Peyer's patch (tissue), 4 donors: Measurements from ENCODE around the gene UTS2R. TPM values are rescaled to one million over a fixed set of nuclear protein-coding genes. Genes with fewer than 3 reads are reported as not detected.
A peak's percentile ranks its signal among the peaks of the same experiment; 100 is the strongest.

Experiments used
- DNase-seq, 3 donors: peaks; one replicate each; pipeline ENCODE4 v3.0.0-alpha.2; 2017 to 2019
- H3K27ac ChIP-seq, 4 donors: fragments of 200-600 bp; sonication (generic); one replicate each; pipeline ENCODE4 v1.5.1; 2016 to 2019
- H3K27me3 ChIP-seq, 2 donors: fragments of 200-600 bp; sonication (generic); one replicate each; pipeline ENCODE4 v1.5.1; 2019
- H3K36me3 ChIP-seq, 3 donors: fragments of 200-600 bp; sonication (generic); one replicate each; pipeline ENCODE4 v1.5.1; 2016 to 2019
- H3K4me1 ChIP-seq, 4 donors: fragments of 200-600 bp; sonication (generic); one replicate each; pipeline ENCODE4 v1.5.1; 2016 to 2019
- H3K4me3 ChIP-seq, 4 donors: fragments of 200-600 bp; sonication (generic); 1 replicate in 3 of 4; 2 replicates in 1 of 4; pipeline ENCODE4 v1.5.1; 2016 to 2019; ENCODE audit warnings: mild to moderate bottlenecking in 1 of 4
- H3K9me3 ChIP-seq, 4 donors: fragments of 200-600 bp; sonication (generic); one replicate each; pipeline ENCODE4 v1.5.1; 2016 to 2019; ENCODE audit warnings: mild to moderate bottlenecking in 1 of 4
- POLR2A ChIP-seq, 2 donors: fragments of 450-650 bp; IDR thresholded peaks; one replicate each; pipeline ENCODE4 v1.5.1; 2017; ENCODE audit warnings: antibody characterized with exemption in 2 of 2, mild to moderate bottlenecking in 2 of 2, moderate library complexity in 2 of 2
- total RNA-seq, 4 donors: library from RNA; depleted of rRNA; stranded (reverse); fragments of >200 nt; gene quantifications; one replicate each; pipeline ENCODE4 v1.1.0, GENCODE V29; 2016
- TF ChIP-seq, protein P1 (sequence below), 6 experiments: fragments of 450-650 bp in 4 of 6; fragments of 200-600 bp in 2 of 6; sonication (generic) in 1 of 6; IDR thresholded peaks; one replicate each; pipeline ENCODE4 v1.5.1; 2017 to 2019; ENCODE audit warnings: antibody characterized with exemption in 6 of 6, mild to moderate bottlenecking in 3 of 6, moderate library complexity in 1 of 6

Gene UTS2R
- total RNA-seq, 4 donors from 2014 or later, result not detected

GRCh38 chr17:82400206-82400605 lies 28.6 kb downstream of the UTS2R start:
- Histone ChIP-seq H3K27me3 (no peaks in the 10 kb centered on the region), H3K4me3 (no peak overlapping the region), H3K36me3 (peaks cover 0 to 29% (median 0%) of the 10 kb centered on the region in 3 donors), H3K4me1 (peaks cover 0 to 4% (median 2%) of the 10 kb centered on the region in 4 donors), H3K27ac (no peak overlapping the region), H3K9me3 (no peaks in the 10 kb centered on the region)
- TF ChIP-seq, protein P1, sequence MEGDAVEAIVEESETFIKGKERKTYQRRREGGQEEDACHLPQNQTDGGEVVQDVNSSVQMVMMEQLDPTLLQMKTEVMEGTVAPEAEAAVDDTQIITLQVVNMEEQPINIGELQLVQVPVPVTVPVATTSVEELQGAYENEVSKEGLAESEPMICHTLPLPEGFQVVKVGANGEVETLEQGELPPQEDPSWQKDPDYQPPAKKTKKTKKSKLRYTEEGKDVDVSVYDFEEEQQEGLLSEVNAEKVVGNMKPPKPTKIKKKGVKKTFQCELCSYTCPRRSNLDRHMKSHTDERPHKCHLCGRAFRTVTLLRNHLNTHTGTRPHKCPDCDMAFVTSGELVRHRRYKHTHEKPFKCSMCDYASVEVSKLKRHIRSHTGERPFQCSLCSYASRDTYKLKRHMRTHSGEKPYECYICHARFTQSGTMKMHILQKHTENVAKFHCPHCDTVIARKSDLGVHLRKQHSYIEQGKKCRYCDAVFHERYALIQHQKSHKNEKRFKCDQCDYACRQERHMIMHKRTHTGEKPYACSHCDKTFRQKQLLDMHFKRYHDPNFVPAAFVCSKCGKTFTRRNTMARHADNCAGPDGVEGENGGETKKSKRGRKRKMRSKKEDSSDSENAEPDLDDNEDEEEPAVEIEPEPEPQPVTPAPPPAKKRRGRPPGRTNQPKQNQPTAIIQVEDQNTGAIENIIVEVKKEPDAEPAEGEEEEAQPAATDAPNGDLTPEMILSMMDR (IDR thresholded peaks at IDR 0.05), result no peak
- TF ChIP-seq POLR2A (IDR thresholded peaks at IDR 0.05), result no peak
- DNase-seq, result no peak

- Histone ChIP-seq H3K27ac (no peak overlapping the region), H3K27me3 (no peaks in the 10 kb centered on the region), H3K9me3 (no peaks in the 10 kb centered on the region), H3K4me3 (no peak overlapping the region), H3K36me3 (peaks cover 0 to 29% (median 0%) of the 10 kb centered on the region in 3 donors), H3K4me1 (peaks cover 0 to 4% (median 2%) of the 10 kb centered on the region in 4 donors)
- TF ChIP-seq, protein P1 (IDR thresholded peaks at IDR 0.05), result no peak
- no peak for TF ChIP-seq POLR2A (IDR thresholded peaks at IDR 0.05)
- DNase-seq, result peak in 2 of 3 donors; percentile 70 to 84
Observed at GRCh38 chr17:82400830-82401229, 29.3 kb downstream of the UTS2R start.

GRCh38 chr17:82402865-82403264 lies 31.3 kb downstream of the UTS2R start:
- Histone ChIP-seq H3K4me3 (no peak overlapping the region), H3K4me1 (peaks cover 0 to 4% (median 2%) of the 10 kb centered on the region in 4 donors), H3K36me3 (peaks cover 0 to 21% (median 0%) of the 10 kb centered on the region in 3 donors), H3K27ac (no peak overlapping the region), H3K9me3 (no peaks in the 10 kb centered on the region), H3K27me3 (no peaks in the 10 kb centered on the region)
- no peak for TF ChIP-seq POLR2A (IDR thresholded peaks at IDR 0.05)
- TF ChIP-seq, protein P1 (IDR thresholded peaks at IDR 0.05), result no peak
- DNase-seq, result no peak

- TF ChIP-seq, protein P1 (IDR thresholded peaks at IDR 0.05), result no peak
- no peak for TF ChIP-seq POLR2A (IDR thresholded peaks at IDR 0.05)
- Histone ChIP-seq H3K4me3 (no peak overlapping the region), H3K27me3 (no peaks in the 10 kb centered on the region), H3K36me3 (peaks cover 0 to 21% (median 0%) of the 10 kb centered on the region in 3 donors), H3K9me3 (no peaks in the 10 kb centered on the region), H3K4me1 (peaks cover 0 to 4% (median 2%) of the 10 kb centered on the region in 4 donors), H3K27ac (no peak overlapping the region)
- no peak for DNase-seq
Observed at GRCh38 chr17:82403662-82404660, 32.4 kb downstream of the UTS2R start.

- DNase-seq, result no peak
- H3K27me3 ChIP-seq, result no peaks in the 10 kb centered on the region
- no peak for TF ChIP-seq POLR2A (IDR thresholded peaks at IDR 0.05)
- TF ChIP-seq, protein P1 (IDR thresholded peaks at IDR 0.05), result no peak
- H3K27ac ChIP-seq, result no peak overlapping the region
- peaks cover 0 to 21% (median 0%) of the 10 kb centered on the region in 3 donors for H3K36me3 ChIP-seq
- no peak overlapping the region for H3K4me3 ChIP-seq
- no peaks in the 10 kb centered on the region for H3K9me3 ChIP-seq
- H3K4me1 ChIP-seq, result peaks cover 0 to 4% (median 2%) of the 10 kb centered on the region in 4 donors
Observed at GRCh38 chr17:82405051-82405450, 33.5 kb downstream of the UTS2R start.
